MM.1S (cell line): ENCODE results near the gene FARS2.

ENCODE experiments used
- EZH2 ChIP-seq: fragments of 300-600 bp; sonication (generic); optimal IDR thresholded peaks from 2 replicates; pipeline ENCODE3; 2017; ENCODE audit warnings: low read depth, mild to moderate bottlenecking, antibody characterized with exemption, low read length, mixed read lengths
- EZH2phosphoT487 ChIP-seq: fragments of 300-600 bp; sonication (generic); IDR thresholded peaks from 2 replicates; pipeline ENCODE4 v1.6.1; 2018; ENCODE audit warnings: antibody characterized with exemption, low read length
- TF ChIP-seq, protein P1 (sequence below): fragments of 300-600 bp; sonication (generic); IDR thresholded peaks from 2 replicates; pipeline ENCODE4 v1.5.1; 2016; ENCODE audit warnings: antibody characterized with exemption, low read length, mixed read lengths

DNA sequence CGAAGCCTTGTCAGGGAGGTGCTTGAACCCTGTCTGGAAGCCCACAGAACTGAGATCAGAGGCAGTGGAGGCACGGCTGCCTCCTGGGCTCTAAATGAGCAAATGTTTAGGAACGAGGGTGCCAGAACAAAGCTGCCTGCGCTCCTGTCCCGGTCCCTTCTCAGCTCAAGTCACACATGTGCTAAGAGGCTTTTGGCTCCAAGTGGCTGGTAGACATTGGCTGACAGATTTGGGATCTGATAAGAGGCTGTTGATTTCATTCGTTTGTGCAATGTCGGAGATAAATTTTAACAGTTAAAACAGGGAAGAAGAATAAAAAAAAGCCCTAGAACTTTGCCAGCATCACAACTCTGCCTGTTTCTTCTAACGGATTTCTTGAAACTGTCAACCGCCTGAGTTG, 553.6 kb downstream of the FARS2 start:
- TF ChIP-seq EZH2 (no peak), EZH2phosphoT487 (no peak)
- TF ChIP-seq, protein P1, sequence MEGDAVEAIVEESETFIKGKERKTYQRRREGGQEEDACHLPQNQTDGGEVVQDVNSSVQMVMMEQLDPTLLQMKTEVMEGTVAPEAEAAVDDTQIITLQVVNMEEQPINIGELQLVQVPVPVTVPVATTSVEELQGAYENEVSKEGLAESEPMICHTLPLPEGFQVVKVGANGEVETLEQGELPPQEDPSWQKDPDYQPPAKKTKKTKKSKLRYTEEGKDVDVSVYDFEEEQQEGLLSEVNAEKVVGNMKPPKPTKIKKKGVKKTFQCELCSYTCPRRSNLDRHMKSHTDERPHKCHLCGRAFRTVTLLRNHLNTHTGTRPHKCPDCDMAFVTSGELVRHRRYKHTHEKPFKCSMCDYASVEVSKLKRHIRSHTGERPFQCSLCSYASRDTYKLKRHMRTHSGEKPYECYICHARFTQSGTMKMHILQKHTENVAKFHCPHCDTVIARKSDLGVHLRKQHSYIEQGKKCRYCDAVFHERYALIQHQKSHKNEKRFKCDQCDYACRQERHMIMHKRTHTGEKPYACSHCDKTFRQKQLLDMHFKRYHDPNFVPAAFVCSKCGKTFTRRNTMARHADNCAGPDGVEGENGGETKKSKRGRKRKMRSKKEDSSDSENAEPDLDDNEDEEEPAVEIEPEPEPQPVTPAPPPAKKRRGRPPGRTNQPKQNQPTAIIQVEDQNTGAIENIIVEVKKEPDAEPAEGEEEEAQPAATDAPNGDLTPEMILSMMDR = no peak
